Duodenal mucosa (tissue), 2 donors: ENCODE data around the gene MTG2.

ENCODE experiments used
- H3K27ac ChIP-seq: one replicate; pipeline ENCODE4 v1.7.0; 2013; ENCODE audit warnings: low read depth, low read length
- H3K27me3 ChIP-seq, 2 donors: one replicate each; pipeline ENCODE4 v1.7.0; 2013; ENCODE audit warnings: low read length in 2 of 2, control low read depth in 1 of 2; ENCODE audit not compliant: insufficient read depth in 2 of 2, control insufficient read depth in 1 of 2
- H3K36me3 ChIP-seq, 2 donors: one replicate each; pipeline ENCODE4 v1.7.0; 2013; ENCODE audit warnings: low read length in 2 of 2, control low read depth in 1 of 2; ENCODE audit not compliant: insufficient read depth in 2 of 2, control insufficient read depth in 1 of 2
- H3K4me1 ChIP-seq, 2 donors: one replicate each; pipeline ENCODE4 v1.7.0; 2013; ENCODE audit warnings: low read length in 2 of 2, control low read depth in 1 of 2; ENCODE audit not compliant: insufficient read depth in 2 of 2, control insufficient read depth in 1 of 2
- H3K4me3 ChIP-seq, 2 donors: one replicate each; pipeline ENCODE4 v1.7.0; 2013; ENCODE audit warnings: low read length in 2 of 2, low read depth in 1 of 2
- H3K9ac ChIP-seq, 2 donors: one replicate each; pipeline ENCODE4 v1.7.0; 2013; ENCODE audit warnings: low read length in 2 of 2, low read depth in 1 of 2
- H3K9me3 ChIP-seq, 2 donors: one replicate each; pipeline ENCODE4 v1.7.0; 2013; ENCODE audit warnings: low read length in 2 of 2, control low read depth in 1 of 2; ENCODE audit not compliant: control insufficient read depth in 1 of 2

Gene MTG2

GRCh38 chr20:62155428-62156253, 27.2 kb upstream of the MTG2 start:
- H3K4me1 ChIP-seq: no peaks in the 10 kb centered on the region
- no peak overlapping the region for H3K4me3 ChIP-seq
- no peaks in the 10 kb centered on the region for H3K9me3 ChIP-seq
- H3K9ac ChIP-seq: no peak overlapping the region
- peaks cover 6 to 27% of the 10 kb centered on the region in 2 donors for H3K36me3 ChIP-seq
- H3K27me3 ChIP-seq: no peaks in the 10 kb centered on the region
- H3K27ac ChIP-seq: no peak overlapping the region

GRCh38 chr20:62156254-62156556, 26.6 kb upstream of the MTG2 start:
- no peaks in the 10 kb centered on the region for H3K4me1 ChIP-seq
- peaks cover 10 to 30% of the 10 kb centered on the region in 2 donors for H3K36me3 ChIP-seq
- H3K27ac ChIP-seq: no peak overlapping the region
- no peak overlapping the region for H3K4me3 ChIP-seq
- no peaks in the 10 kb centered on the region for H3K27me3 ChIP-seq
- H3K9me3 ChIP-seq: no peaks in the 10 kb centered on the region
- no peak overlapping the region for H3K9ac ChIP-seq

- H3K4me3 ChIP-seq: no peak overlapping the region
- no peaks in the 10 kb centered on the region for H3K27me3 ChIP-seq
- H3K36me3 ChIP-seq: peaks cover 10 to 36% of the 10 kb centered on the region in 2 donors
- H3K27ac ChIP-seq: no peak overlapping the region
- no peaks in the 10 kb centered on the region for H3K4me1 ChIP-seq
- no peaks in the 10 kb centered on the region for H3K9me3 ChIP-seq
- H3K9ac ChIP-seq: no peak overlapping the region
Observed at GRCh38 chr20:62156592-62157386, 26.0 kb upstream of the MTG2 start.

GRCh38 chr20:62157387-62158087, 25.3 kb upstream of the MTG2 start:
- H3K9ac ChIP-seq: no peak overlapping the region
- H3K27ac ChIP-seq: no peak overlapping the region
- no peak overlapping the region for H3K4me3 ChIP-seq
- H3K4me1 ChIP-seq: no peaks in the 10 kb centered on the region
- no peaks in the 10 kb centered on the region for H3K27me3 ChIP-seq
- no peaks in the 10 kb centered on the region for H3K9me3 ChIP-seq
- H3K36me3 ChIP-seq: peaks cover 10 to 35% of the 10 kb centered on the region in 2 donors

GRCh38 chr20:62158088-62158400, 24.8 kb upstream of the MTG2 start:
- Histone ChIP-seq H3K4me3 (no peak overlapping the region), H3K27me3 (no peaks in the 10 kb centered on the region), H3K9ac (no peak overlapping the region), H3K36me3 (peaks cover 10 to 38% of the 10 kb centered on the region in 2 donors), H3K27ac (no peak overlapping the region), H3K9me3 (no peaks in the 10 kb centered on the region), H3K4me1 (no peaks in the 10 kb centered on the region)

GRCh38 chr20:62158541-62158940, 24.3 kb upstream of the MTG2 start:
- Histone ChIP-seq H3K36me3 (peaks cover 10 to 43% of the 10 kb centered on the region in 2 donors), H3K27ac (no peak overlapping the region), H3K9ac (no peak overlapping the region)

GRCh38 chr20:62159052-62159451, 23.8 kb upstream of the MTG2 start:
- H3K9ac ChIP-seq: no peak overlapping the region
- H3K4me1 ChIP-seq: no peaks in the 10 kb centered on the region
- peaks cover 10 to 47% of the 10 kb centered on the region in 2 donors for H3K36me3 ChIP-seq
- no peak overlapping the region for H3K27ac ChIP-seq
- H3K4me3 ChIP-seq: no peak overlapping the region
- no peaks in the 10 kb centered on the region for H3K9me3 ChIP-seq
- no peaks in the 10 kb centered on the region for H3K27me3 ChIP-seq

More at GRCh38 chr20:62158541-62158940, 24.3 kb upstream of the MTG2 start:
- no peak overlapping the region for H3K4me3 ChIP-seq
- no peaks in the 10 kb centered on the region for H3K4me1 ChIP-seq
- H3K27me3 ChIP-seq: no peaks in the 10 kb centered on the region
- no peaks in the 10 kb centered on the region for H3K9me3 ChIP-seq

GRCh38 chr20:62159839-62160238, 23.0 kb upstream of the MTG2 start:
- no peak overlapping the region for H3K4me3 ChIP-seq
- H3K27ac ChIP-seq: no peak overlapping the region
- no peaks in the 10 kb centered on the region for H3K27me3 ChIP-seq
- no peak overlapping the region for H3K9ac ChIP-seq
- H3K4me1 ChIP-seq: no peaks in the 10 kb centered on the region
- peaks cover 10 to 47% of the 10 kb centered on the region in 2 donors for H3K36me3 ChIP-seq
- no peaks in the 10 kb centered on the region for H3K9me3 ChIP-seq

GRCh38 chr20:62160253-62160652, 22.6 kb upstream of the MTG2 start:
- Histone ChIP-seq H3K4me1 (no peaks in the 10 kb centered on the region), H3K9ac (no peak overlapping the region), H3K27ac (no peak overlapping the region), H3K27me3 (no peaks in the 10 kb centered on the region), H3K36me3 (peaks cover 11 to 51% of the 10 kb centered on the region in 2 donors), H3K9me3 (no peaks in the 10 kb centered on the region), H3K4me3 (no peak overlapping the region)

- no peak overlapping the region for H3K4me3 ChIP-seq
- peaks cover 15 to 58% of the 10 kb centered on the region in 2 donors for H3K36me3 ChIP-seq
- H3K27me3 ChIP-seq: no peaks in the 10 kb centered on the region
- H3K4me1 ChIP-seq: no peaks in the 10 kb centered on the region
- H3K9me3 ChIP-seq: no peaks in the 10 kb centered on the region
- H3K27ac ChIP-seq: no peak overlapping the region
- H3K9ac ChIP-seq: no peak overlapping the region
Observed at GRCh38 chr20:62160876-62161275, 22.0 kb upstream of the MTG2 start.
